Spinal cord (tissue), 10 donors: ENCODE measurements around the gene ZNF433. TPM values are rescaled to one million over a fixed set of nuclear protein-coding genes. Genes with fewer than 3 reads are reported as not detected.

Experiments
- DNase-seq, 6 donors: peaks; one replicate each; pipeline versions ENCODE4 v3.0.0 to v3.0.0-alpha.2; 2013 to 2015; ENCODE audit warnings: low spot score in 6 of 6, low read depth in 4 of 6
- H3K27ac ChIP-seq: one replicate; pipeline ENCODE4 v1.5.1; 2013; ENCODE audit warnings: low read depth, low read length, control low read depth
- H3K27me3 ChIP-seq: one replicate; pipeline ENCODE4 v1.6.1; 2013; ENCODE audit warnings: low read length; ENCODE audit not compliant: control insufficient read depth, insufficient read depth
- H3K36me3 ChIP-seq: one replicate; pipeline ENCODE4 v1.6.1; 2013; ENCODE audit warnings: low read length; ENCODE audit not compliant: control insufficient read depth, insufficient read depth
- H3K4me1 ChIP-seq: one replicate; pipeline ENCODE4 v1.6.1; 2013; ENCODE audit warnings: low read length; ENCODE audit not compliant: control insufficient read depth, insufficient read depth
- H3K4me3 ChIP-seq: one replicate; pipeline ENCODE4 v1.5.1; 2013; ENCODE audit warnings: low read depth, low read length, control low read depth
- H3K9me3 ChIP-seq: one replicate; pipeline ENCODE4 v1.6.1; 2013; ENCODE audit warnings: low read length; ENCODE audit not compliant: control insufficient read depth, insufficient read depth
- WGBS: methylation state at CpG from one replicate; pipeline ENCODE4 v1.1.5; 2013; ENCODE audit warnings: missing lambda C conversion rate; ENCODE audit not compliant: insufficient coverage; 5-methylcytosine and 5-hydroxymethylcytosine counted together
- polyA plus RNA-seq, 2 donors: library from polyadenylated mRNA; unstranded; fragments of 120-200 nt; gene quantifications; one replicate each; pipeline ENCODE4 v1.2.1, GENCODE V29; 2013; ENCODE audit not compliant: insufficient read length in 2 of 2
- total RNA-seq, 2 donors: library from RNA; depleted of rRNA in 1 of 2; stranded (reverse); fragments of 120-200 nt in 1 of 2; fragments of >200 nt in 1 of 2; gene quantifications; one replicate each; pipeline versions ENCODE4 v1.2.3 to v1.2.4, GENCODE V29; 2013 to 2014
- donor health status: healthy.

The ZNF433 gene
- total and polyA plus RNA-seq, 4 donors = 7.7 to 21.1 (median 12.6) TPM

- H3K9me3 ChIP-seq = no peaks in the 10 kb centered on the region
- H3K36me3 ChIP-seq = no peaks in the 10 kb centered on the region
- H3K27ac ChIP-seq = no peak overlapping the region
- peak in 3 of 6 donors; percentile 5 to 24 (median 13) for DNase-seq
- peak overlapping the region; percentile 70 for H3K4me3 ChIP-seq
- no peaks in the 10 kb centered on the region for H3K27me3 ChIP-seq
- peaks cover 17% of the 10 kb centered on the region for H3K4me1 ChIP-seq
- 0% methylated on average over 13 of the region's 14 CpGs for WGBS
These were observed 16.6 kb upstream of the ZNF433 start for GRCh38 chr19:12052091-12052496.

GRCh38 chr19:12047868-12048267 lies 12.4 kb upstream of the ZNF433 start:
- Histone ChIP-seq H3K4me1 (peaks cover 13% of the 10 kb centered on the region), H3K27ac (no peak overlapping the region), H3K36me3 (no peaks in the 10 kb centered on the region), H3K27me3 (no peaks in the 10 kb centered on the region), H3K4me3 (no peak overlapping the region), H3K9me3 (peaks cover 2% of the 10 kb centered on the region)
- 100% methylated on average over 2 of the region's 2 CpGs for WGBS
- DNase-seq = no peak

GRCh38 chr19:12043752-12044422 lies 8.4 kb upstream of the ZNF433 start:
- H3K4me3 ChIP-seq = no peak overlapping the region
- no CpG with 5 or more reads among the region's 5 CpGs for WGBS
- H3K27ac ChIP-seq = no peak overlapping the region
- no peak for DNase-seq
- H3K27me3 ChIP-seq = no peaks in the 10 kb centered on the region
- H3K36me3 ChIP-seq = no peaks in the 10 kb centered on the region
- no peaks in the 10 kb centered on the region for H3K4me1 ChIP-seq
- H3K9me3 ChIP-seq = peaks cover 4% of the 10 kb centered on the region

- no peaks in the 10 kb centered on the region for H3K36me3 ChIP-seq
- DNase-seq = no peak
- no peaks in the 10 kb centered on the region for H3K4me1 ChIP-seq
- H3K4me3 ChIP-seq = no peak overlapping the region
- H3K9me3 ChIP-seq = peaks cover 4% of the 10 kb centered on the region
- no peaks in the 10 kb centered on the region for H3K27me3 ChIP-seq
- H3K27ac ChIP-seq = no peak overlapping the region
These were observed 7.4 kb upstream of the ZNF433 start for GRCh38 chr19:12042893-12043292.

GRCh38 chr19:12034620-12035019 lies 859 bp downstream of the ZNF433 start:
- Histone ChIP-seq H3K9me3 (no peaks in the 10 kb centered on the region), H3K36me3 (no peaks in the 10 kb centered on the region), H3K4me1 (peaks cover 3% of the 10 kb centered on the region), H3K27ac (peak overlapping the region; percentile 92), H3K27me3 (no peaks in the 10 kb centered on the region), H3K4me3 (peak overlapping the region; percentile 74)
- 12% methylated on average over 6 of the region's 8 CpGs for WGBS
- peak in 3 of 6 donors; percentile 24 to 29 (median 28) for DNase-seq

- WGBS = 80% methylated on average over 1 of the region's 2 CpGs
These were observed 1.3 kb downstream of the ZNF433 start for GRCh38 chr19:12034198-12034597.

GRCh38 chr19:12015753-12016116 lies 19.7 kb downstream of the ZNF433 start:
- H3K4me1 ChIP-seq = no peaks in the 10 kb centered on the region
- no peak overlapping the region for H3K27ac ChIP-seq
- peaks cover 35% of the 10 kb centered on the region for H3K36me3 ChIP-seq
- DNase-seq = no peak
- no peaks in the 10 kb centered on the region for H3K27me3 ChIP-seq
- WGBS = no CpG with 5 or more reads among the region's 2 CpGs
- no peak overlapping the region for H3K4me3 ChIP-seq
- H3K9me3 ChIP-seq = peaks cover 27% of the 10 kb centered on the region

More at GRCh38 chr19:12034198-12034597, 1.3 kb downstream of the ZNF433 start:
- H3K27me3 ChIP-seq = no peaks in the 10 kb centered on the region
- H3K27ac ChIP-seq = no peak overlapping the region
- H3K4me3 ChIP-seq = no peak overlapping the region
- H3K4me1 ChIP-seq = peaks cover 3% of the 10 kb centered on the region
- no peaks in the 10 kb centered on the region for H3K36me3 ChIP-seq
- no peaks in the 10 kb centered on the region for H3K9me3 ChIP-seq
- DNase-seq = peak in 2 of 6 donors; percentile 0 to 3

GRCh38 chr19:12015015-12015752 lies 20.3 kb downstream of the ZNF433 start:
- Histone ChIP-seq H3K36me3 (peaks cover 35% of the 10 kb centered on the region), H3K9me3 (peaks cover 27% of the 10 kb centered on the region), H3K27me3 (no peaks in the 10 kb centered on the region), H3K27ac (no peak overlapping the region), H3K4me1 (no peaks in the 10 kb centered on the region), H3K4me3 (no peak overlapping the region)
- WGBS = 96% methylated on average over 5 of the region's 9 CpGs
- DNase-seq = no peak

- no peak overlapping the region for H3K27ac ChIP-seq
- H3K4me3 ChIP-seq = no peak overlapping the region
- no peaks in the 10 kb centered on the region for H3K9me3 ChIP-seq
- H3K36me3 ChIP-seq = peaks cover 15% of the 10 kb centered on the region
- no peaks in the 10 kb centered on the region for H3K27me3 ChIP-seq
- DNase-seq = no peak
- no peaks in the 10 kb centered on the region for H3K4me1 ChIP-seq
- WGBS = 88% methylated on average over 6 of the region's 9 CpGs
These were observed 35.1 kb downstream of the ZNF433 start for GRCh38 chr19:12000152-12000981.
